Gastrocnemius medialis (tissue), 4 donors: ENCODE measurements around the gene MEIS2.

Experiments used
- POLR2A ChIP-seq, 2 donors: fragments of 450-650 bp; IDR thresholded peaks; one replicate each; pipeline ENCODE4 v1.6.1; 2017; ENCODE audit warnings: antibody characterized with exemption in 2 of 2, mild to moderate bottlenecking in 2 of 2, moderate library complexity in 2 of 2
- TF ChIP-seq, protein P1 (sequence below), 5 experiments: fragments of 450-650 bp in 3 of 5; fragments of 200-600 bp in 2 of 5; sonication (generic) in 2 of 5; IDR thresholded peaks in 4 of 5; conservative IDR thresholded peaks in 1 of 5; 1 replicate in 4 of 5; 2 replicates in 1 of 5; pipeline ENCODE4 v1.5.1; 2016 to 2019; ENCODE audit warnings: antibody characterized with exemption in 5 of 5, mild to moderate bottlenecking in 3 of 5, moderate library complexity in 3 of 5

DNA sequence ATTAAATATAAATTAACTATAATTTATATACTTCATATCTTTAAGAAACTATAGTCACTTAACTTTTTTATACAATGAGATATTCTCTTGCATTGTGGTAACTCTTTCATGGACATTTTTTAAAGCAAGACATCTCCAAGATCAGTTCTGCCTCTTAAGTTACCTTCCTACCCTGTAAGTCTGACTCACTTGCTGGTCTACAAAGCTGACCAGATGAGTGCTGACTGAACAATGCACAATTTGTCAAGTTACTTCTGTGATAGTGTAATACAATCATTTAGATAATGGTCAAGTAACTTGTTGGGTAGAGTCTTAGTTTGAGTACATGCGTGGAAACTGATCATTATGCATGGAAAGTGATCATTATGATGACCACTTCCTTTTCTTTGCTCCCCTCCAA is 145.9 kb downstream of the MEIS2 start:
- TF ChIP-seq, protein P1, sequence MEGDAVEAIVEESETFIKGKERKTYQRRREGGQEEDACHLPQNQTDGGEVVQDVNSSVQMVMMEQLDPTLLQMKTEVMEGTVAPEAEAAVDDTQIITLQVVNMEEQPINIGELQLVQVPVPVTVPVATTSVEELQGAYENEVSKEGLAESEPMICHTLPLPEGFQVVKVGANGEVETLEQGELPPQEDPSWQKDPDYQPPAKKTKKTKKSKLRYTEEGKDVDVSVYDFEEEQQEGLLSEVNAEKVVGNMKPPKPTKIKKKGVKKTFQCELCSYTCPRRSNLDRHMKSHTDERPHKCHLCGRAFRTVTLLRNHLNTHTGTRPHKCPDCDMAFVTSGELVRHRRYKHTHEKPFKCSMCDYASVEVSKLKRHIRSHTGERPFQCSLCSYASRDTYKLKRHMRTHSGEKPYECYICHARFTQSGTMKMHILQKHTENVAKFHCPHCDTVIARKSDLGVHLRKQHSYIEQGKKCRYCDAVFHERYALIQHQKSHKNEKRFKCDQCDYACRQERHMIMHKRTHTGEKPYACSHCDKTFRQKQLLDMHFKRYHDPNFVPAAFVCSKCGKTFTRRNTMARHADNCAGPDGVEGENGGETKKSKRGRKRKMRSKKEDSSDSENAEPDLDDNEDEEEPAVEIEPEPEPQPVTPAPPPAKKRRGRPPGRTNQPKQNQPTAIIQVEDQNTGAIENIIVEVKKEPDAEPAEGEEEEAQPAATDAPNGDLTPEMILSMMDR (IDR thresholded peaks at IDR 0.05 in 4 of 5, conservative IDR thresholded peaks at IDR 0.05 in 1 of 5), result no peak
- no peak for TF ChIP-seq POLR2A (IDR thresholded peaks at IDR 0.05)
